Measurements from ENCODE around the gene OCEL1. TPM values are rescaled to one million over a fixed set of nuclear protein-coding genes. Genes with fewer than 3 reads are reported as not detected.

The OCEL1 gene
- total RNA-seq, 1 donor = 3.9 TPM

GRCh38 chr19:17232258-17232657, 6.2 kb downstream of the OCEL1 start:
- no peak for TF ChIP-seq CTCF (IDR thresholded peaks at IDR 0.05; ENCODE audit: insufficient read depth, low read depth, low read length)

GRCh38 chr19:17234911-17235299, 8.9 kb downstream of the OCEL1 start:
- TF ChIP-seq CTCF (IDR thresholded peaks at IDR 0.05; ENCODE audit: insufficient read depth, low read depth, low read length) = no peak

More at GRCh38 chr19:17232258-17232657, 6.2 kb downstream of the OCEL1 start:
- no peak overlapping the region for H3K4me3 ChIP-seq (ENCODE audit: low read depth, low read length)
- DNase-seq (ENCODE audit: low read depth) = no peak

GRCh38 chr19:17235300-17235970, 9.4 kb downstream of the OCEL1 start:
- peak overlapping the region; percentile 53 for H3K4me3 ChIP-seq (ENCODE audit: low read depth, low read length)
- peak; percentile 78 for DNase-seq (ENCODE audit: low read depth)
- peak; percentile 31 for TF ChIP-seq CTCF (IDR thresholded peaks at IDR 0.05; ENCODE audit: insufficient read depth, low read depth, low read length)

More at GRCh38 chr19:17234911-17235299, 8.9 kb downstream of the OCEL1 start:
- peak; percentile 53 for DNase-seq (ENCODE audit: low read depth)
- peak overlapping the region; percentile 53 for H3K4me3 ChIP-seq (ENCODE audit: low read depth, low read length)

- peak overlapping the region; percentile 40 for H3K4me3 ChIP-seq (ENCODE audit: low read depth, low read length)
- no peak for DNase-seq (ENCODE audit: low read depth)
- no peak for TF ChIP-seq CTCF (IDR thresholded peaks at IDR 0.05; ENCODE audit: insufficient read depth, low read depth, low read length)
Observed at GRCh38 chr19:17235971-17236777, 10.1 kb downstream of the OCEL1 start.

DNA sequence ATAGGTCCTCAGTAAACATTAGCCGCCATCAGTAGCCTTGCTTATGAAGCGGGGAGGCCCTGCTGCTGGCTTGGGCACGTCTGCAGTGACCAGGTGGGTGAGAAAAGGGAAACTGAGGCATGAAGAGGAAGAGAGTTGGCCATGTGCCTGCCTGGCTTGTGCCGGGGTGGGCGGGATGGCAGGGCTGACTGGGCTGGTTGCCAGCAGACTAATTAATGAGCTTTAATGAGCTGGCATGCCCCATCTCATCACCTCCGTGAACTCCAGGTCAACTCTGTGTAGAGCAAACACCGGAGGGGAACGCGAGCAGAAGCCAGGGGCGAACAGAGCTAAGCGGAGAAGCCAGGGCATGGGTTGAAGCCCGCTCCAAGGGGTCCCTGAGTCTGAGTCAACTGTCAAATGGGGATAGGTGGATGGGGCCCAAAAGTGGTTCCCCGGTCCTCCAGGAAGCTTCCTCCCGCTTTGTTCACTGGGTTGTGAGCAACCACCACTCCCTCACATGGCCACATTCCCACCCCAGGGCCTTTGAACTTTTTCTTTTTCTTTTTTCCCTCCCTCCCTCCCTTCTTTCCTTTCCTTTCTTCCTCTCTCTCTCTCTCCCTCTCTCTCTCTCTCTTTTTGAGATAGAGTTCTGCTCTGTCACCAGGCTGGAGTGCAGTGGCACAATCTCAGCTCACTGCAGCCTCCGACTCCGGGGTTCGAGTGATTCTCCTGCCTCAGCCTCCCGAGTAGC, 11.0 kb downstream of the OCEL1 start:
- no peak for DNase-seq (ENCODE audit: low read depth)
- no peak for TF ChIP-seq CTCF (IDR thresholded peaks at IDR 0.05; ENCODE audit: insufficient read depth, low read depth, low read length)

DNA sequence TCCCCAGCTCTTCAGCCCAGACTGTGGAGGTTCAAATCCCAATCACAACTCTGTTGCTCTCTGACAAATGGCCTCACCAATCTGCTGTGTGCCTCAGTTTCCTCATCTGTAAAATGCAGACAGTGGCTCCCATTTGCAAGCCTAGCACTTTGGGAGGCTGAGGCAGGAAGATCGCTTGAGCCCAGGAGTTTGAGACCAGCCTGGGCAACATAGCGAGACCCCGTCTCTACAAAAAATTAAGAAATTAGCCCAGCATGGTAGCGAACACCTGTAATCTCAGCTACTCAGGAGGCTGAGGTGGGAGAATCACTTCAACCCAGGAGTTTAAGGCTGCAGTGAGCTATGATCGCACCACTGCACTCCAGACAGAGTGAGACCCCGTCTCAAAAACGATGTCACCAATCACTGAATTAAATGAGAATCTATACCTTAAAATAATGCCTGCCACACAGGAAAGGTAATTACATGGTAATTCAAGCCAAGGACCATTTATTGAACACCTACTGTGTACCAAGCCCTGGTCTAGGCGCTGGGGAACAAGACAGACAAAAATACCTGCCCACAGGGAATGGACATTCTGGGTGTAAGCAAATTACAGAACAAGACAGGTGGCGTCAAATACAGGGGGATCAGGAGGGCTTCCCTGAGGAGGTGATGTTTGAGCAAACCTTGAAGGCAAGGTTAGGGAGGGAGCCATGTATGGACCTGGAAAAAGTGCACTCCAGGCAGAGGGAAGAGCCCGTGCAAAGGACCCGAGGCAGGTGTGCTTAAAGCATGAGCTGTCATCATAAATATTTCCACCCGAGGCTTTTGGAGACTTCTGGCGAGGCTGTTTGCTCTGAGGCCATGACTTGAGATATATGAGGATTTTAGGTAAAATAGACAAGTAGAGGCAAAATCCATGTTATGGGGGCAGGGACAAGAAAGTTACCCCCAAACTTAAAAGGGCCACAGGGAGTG, 12.0 kb downstream of the OCEL1 start:
- no peak overlapping the region for H3K4me3 ChIP-seq (ENCODE audit: low read depth, low read length)
- DNase-seq (ENCODE audit: low read depth) = no peak
- TF ChIP-seq CTCF (IDR thresholded peaks at IDR 0.05; ENCODE audit: insufficient read depth, low read depth, low read length) = no peak

More for the DNA sequence above, 11.0 kb downstream of the OCEL1 start:
- no peak overlapping the region for H3K4me3 ChIP-seq (ENCODE audit: low read depth, low read length)
